NB4 (cell line): ENCODE data around the gene NCAM1.

Source experiments
- DNase-seq: peaks from one replicate; pipeline ENCODE4 v3.0.0; 2010; ENCODE audit warnings: low read depth
- H3K4me3 ChIP-seq: one replicate; pipeline ENCODE4 v1.5.1; 2011; ENCODE audit warnings: mild to moderate bottlenecking, low read depth, low read length, moderate library complexity
- CTCF ChIP-seq: IDR thresholded peaks from one replicate; pipeline ENCODE4 v1.5.1; 2012; ENCODE audit warnings: low read depth, low read length
- MYC ChIP-seq: IDR thresholded peaks from 2 replicates; pipeline ENCODE4 v1.6.1; 2011; ENCODE audit warnings: low read depth, low read length
- POLR2A ChIP-seq: IDR thresholded peaks from 2 replicates; pipeline ENCODE4 v1.6.1; 2011; ENCODE audit warnings: mild to moderate bottlenecking; ENCODE audit not compliant: insufficient read length; ENCODE audit errors: extremely low read depth
- TF ChIP-seq, protein P1 (sequence below): IDR thresholded peaks from 2 replicates; pipeline ENCODE4 v1.6.1; 2011; ENCODE audit warnings: low read depth, low read length

Gene NCAM1

GRCh38 chr11:113057038-113057437 lies 95.8 kb downstream of the NCAM1 start:
- TF ChIP-seq MYC (no peak), CTCF (no peak), POLR2A (no peak)
- TF ChIP-seq, protein P1, sequence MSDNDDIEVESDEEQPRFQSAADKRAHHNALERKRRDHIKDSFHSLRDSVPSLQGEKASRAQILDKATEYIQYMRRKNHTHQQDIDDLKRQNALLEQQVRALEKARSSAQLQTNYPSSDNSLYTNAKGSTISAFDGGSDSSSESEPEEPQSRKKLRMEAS: no peak
- DNase-seq: no peak
- H3K4me3 ChIP-seq: no peak overlapping the region

- peak; percentile 23 for DNase-seq
- TF ChIP-seq POLR2A (no peak), CTCF (no peak), MYC (no peak)
- TF ChIP-seq, protein P1: no peak
- H3K4me3 ChIP-seq: no peak overlapping the region
These were observed 98.3 kb downstream of the NCAM1 start for GRCh38 chr11:113059548-113059947.

GRCh38 chr11:113065330-113065729 lies 104.1 kb downstream of the NCAM1 start:
- no peak for DNase-seq
- no peak overlapping the region for H3K4me3 ChIP-seq
- no peak for TF ChIP-seq POLR2A
- TF ChIP-seq CTCF: no peak
- TF ChIP-seq, protein P1: no peak
- no peak for TF ChIP-seq MYC

DNA sequence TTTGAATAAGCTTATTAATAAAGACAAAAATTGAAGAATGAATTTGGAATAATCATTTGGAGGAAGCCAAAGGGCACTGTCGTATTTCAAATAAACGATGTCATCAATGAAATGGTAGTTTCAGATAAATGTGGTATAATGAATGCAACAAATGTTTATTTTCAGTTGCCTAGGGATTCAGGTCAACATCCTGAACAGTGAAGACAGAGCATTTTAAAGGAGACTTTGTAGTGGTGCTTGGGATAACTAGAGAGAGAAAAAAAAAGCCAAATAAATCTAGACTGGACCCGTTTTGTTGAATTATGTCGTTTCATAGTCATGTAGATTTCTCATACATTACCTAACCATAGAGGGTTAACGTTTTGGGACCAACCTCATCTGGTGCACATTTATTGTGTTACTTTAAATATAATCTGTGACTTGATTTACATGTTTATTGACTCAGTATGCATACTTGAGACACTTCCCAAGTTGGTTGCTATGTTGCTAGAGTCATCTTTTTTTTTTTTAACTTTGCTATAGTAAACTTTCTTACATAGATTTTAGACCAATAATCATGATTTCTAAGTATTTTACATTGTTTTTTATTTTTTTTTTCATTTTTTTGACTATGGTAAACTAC lies 111.1 kb downstream of the NCAM1 start:
- no peak overlapping the region for H3K4me3 ChIP-seq
- TF ChIP-seq, protein P1: no peak
- TF ChIP-seq CTCF (no peak), POLR2A (no peak), MYC (no peak)
- DNase-seq: no peak

- H3K4me3 ChIP-seq: no peak overlapping the region
- no peak for TF ChIP-seq MYC
- TF ChIP-seq, protein P1: no peak
- TF ChIP-seq POLR2A: no peak
- DNase-seq: no peak
These were observed 112.2 kb downstream of the NCAM1 start for GRCh38 chr11:113073290-113073953.

DNA sequence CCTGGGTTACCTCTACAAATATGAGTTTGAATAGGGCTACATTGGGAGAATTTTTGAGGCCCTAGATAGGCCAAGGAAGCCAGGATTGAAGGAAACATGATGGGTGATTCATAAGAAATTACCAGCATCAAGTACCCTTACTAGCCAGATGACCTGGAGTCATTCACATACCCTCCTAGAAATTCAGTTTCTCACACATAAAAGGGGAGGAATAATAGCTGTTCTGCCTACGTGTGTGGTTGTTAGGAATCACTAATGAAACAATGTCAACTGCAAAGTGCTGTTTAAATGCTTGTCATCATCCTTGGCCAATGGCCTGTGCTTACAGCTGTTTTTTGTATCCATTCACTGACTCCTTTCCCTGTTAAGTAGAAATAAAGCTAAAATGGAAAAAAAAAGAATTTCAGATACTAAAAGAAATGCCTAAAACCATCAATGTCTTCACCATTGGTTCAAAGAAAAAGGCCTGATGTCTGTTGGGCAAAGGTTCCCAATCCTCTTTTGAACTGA lies 114.4 kb downstream of the NCAM1 start:
- TF ChIP-seq CTCF (no peak), POLR2A (no peak)
- no peak for DNase-seq
- H3K4me3 ChIP-seq: no peak overlapping the region
